NT2/D1 (cell line): ENCODE data around the gene B4GALNT1.

ENCODE experiments used
- DNase-seq: peaks from one replicate; pipeline ENCODE4 v3.0.0-alpha.2; 2011; ENCODE audit warnings: low read depth, low spot score
- H3K27me3 ChIP-seq: 2 replicates; pipeline ENCODE4 v1.6.0; 2011; ENCODE audit warnings: mild to moderate bottlenecking; ENCODE audit not compliant: insufficient read length, insufficient read depth
- H3K36me3 ChIP-seq: 2 replicates; pipeline ENCODE4 v1.6.1; 2011; ENCODE audit warnings: mild to moderate bottlenecking, low read length, mixed read lengths; ENCODE audit not compliant: insufficient read depth, insufficient read length
- H3K4me1 ChIP-seq: 2 replicates; pipeline ENCODE4 v1.5.1; 2011; ENCODE audit not compliant: insufficient read depth, insufficient read length
- H3K4me3 ChIP-seq: 2 replicates; pipeline ENCODE4 v1.5.1; 2011; ENCODE audit warnings: low read depth; ENCODE audit not compliant: insufficient read length
- H3K9ac ChIP-seq: 2 replicates; pipeline ENCODE4 v1.6.0; 2011; ENCODE audit warnings: low read depth; ENCODE audit not compliant: insufficient read length
- H3K9me3 ChIP-seq: 2 replicates; pipeline ENCODE4 v1.5.1; 2011; ENCODE audit warnings: mild to moderate bottlenecking, low read length; ENCODE audit not compliant: insufficient read depth
- SUZ12 ChIP-seq: IDR thresholded peaks from 2 replicates; pipeline ENCODE4 v1.6.1; 2011; ENCODE audit not compliant: insufficient read length, insufficient read depth; ENCODE audit errors: extremely low read depth
- YY1 ChIP-seq: IDR thresholded peaks from 2 replicates; pipeline ENCODE4 v1.6.1; 2011; ENCODE audit not compliant: insufficient read length, insufficient read depth
- ZNF274 ChIP-seq: IDR thresholded peaks from 2 replicates; pipeline ENCODE4 v1.6.1; 2011; ENCODE audit warnings: mild to moderate bottlenecking, low read depth, low read length

B4GALNT1 gene

DNA sequence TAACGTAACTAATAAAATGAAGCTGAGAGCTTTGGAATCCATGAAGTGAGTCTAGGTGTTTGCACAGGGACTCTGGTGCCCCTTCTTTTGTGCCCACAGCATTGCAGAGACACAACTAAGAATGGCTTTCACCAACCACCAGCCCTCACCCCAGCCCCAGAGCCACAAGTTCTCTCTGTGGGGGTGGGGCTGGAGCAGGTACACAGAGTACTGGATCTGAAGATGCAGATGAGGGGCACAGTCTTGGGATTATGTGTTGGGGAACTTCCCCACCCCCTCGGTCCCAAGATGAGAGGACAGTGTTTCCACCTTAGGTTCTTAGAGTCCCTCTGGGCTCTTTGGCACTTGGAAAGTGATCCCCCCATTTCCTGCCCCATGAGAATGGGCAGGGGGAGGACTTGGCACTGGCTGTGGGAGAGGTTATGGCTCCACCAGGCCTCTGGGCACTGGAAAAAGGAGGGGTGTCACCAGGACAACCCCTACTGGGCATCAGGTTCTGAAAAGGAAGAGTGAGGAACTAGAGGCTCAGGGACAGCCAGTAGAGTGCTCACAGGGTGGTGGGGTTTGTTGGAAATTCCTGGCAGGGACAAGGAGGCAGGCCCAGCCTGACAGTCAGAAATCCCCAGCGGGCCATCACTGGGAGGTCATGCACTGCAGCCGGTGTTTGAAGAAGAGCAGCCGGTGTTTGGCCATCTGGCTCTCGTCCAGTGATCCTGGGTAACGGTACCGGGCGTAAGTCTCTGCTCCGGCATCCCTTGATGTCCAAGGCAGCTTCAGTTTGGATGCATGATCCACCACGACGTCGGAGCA lies 6.7 kb downstream of the B4GALNT1 start:
- TF ChIP-seq SUZ12, result no peak
- TF ChIP-seq YY1, result no peak
- no peak for TF ChIP-seq ZNF274
- Histone ChIP-seq H3K4me1 (peaks cover 6% of the 10 kb centered on the region), H3K9me3 (no peaks in the 10 kb centered on the region), H3K9ac (no peak overlapping the region), H3K27me3 (peaks cover 17% of the 10 kb centered on the region), H3K36me3 (peaks cover 75% of the 10 kb centered on the region), H3K4me3 (no peak overlapping the region)
- DNase-seq, result no peak

DNA sequence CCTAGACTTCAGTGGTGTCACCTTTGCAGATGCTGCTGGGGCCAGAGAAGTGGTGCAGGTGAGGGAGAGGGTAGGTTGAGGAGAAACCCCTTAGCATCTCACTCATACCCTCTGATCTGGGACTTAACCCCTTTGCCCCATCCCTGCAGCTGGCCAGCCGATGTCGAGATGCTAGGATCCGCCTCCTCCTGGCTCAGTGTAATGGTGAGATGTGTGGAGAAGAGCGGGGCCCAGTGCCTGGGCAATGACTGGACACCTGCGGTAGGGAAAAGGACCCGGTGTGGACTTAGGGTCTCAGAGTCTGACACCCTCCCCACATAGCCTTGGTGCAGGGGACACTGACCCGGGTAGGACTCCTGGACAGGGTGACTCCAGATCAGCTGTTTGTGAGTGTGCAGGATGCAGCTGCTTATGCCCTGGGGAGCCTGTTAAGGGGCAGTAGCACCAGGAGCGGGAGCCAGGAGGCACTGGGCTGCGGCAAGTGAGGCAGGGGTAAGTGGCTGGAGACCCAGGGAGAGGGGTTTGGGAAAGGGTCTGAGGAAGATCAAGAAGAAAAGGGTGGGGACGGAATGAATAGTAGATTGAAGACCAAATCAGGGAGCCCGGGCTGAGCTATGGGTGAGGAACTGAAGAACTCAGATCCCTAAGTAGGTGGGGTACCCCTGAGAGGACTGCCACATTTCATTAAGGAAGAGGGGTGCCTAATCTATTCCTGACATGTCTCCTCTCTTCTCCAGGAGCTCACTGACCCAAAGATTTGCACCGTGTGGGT lies 7.6 kb downstream of the B4GALNT1 start:
- no peak for DNase-seq
- Histone ChIP-seq H3K9ac (no peak overlapping the region), H3K27me3 (peaks cover 8% of the 10 kb centered on the region), H3K4me1 (peaks cover 3% of the 10 kb centered on the region), H3K4me3 (no peak overlapping the region), H3K36me3 (peaks cover 71% of the 10 kb centered on the region), H3K9me3 (no peaks in the 10 kb centered on the region)
- TF ChIP-seq SUZ12 (no peak), YY1 (no peak), ZNF274 (no peak)

- no peaks in the 10 kb centered on the region for H3K9me3 ChIP-seq
Observed at GRCh38 chr12:57624441-57625220, 8.4 kb downstream of the B4GALNT1 start.

GRCh38 chr12:57623811-57624390 lies 9.1 kb downstream of the B4GALNT1 start:
- no peaks in the 10 kb centered on the region for H3K27me3 ChIP-seq
- no peak overlapping the region for H3K4me3 ChIP-seq
- H3K4me1 ChIP-seq, result peaks cover 3% of the 10 kb centered on the region
- H3K9me3 ChIP-seq, result no peaks in the 10 kb centered on the region
- no peak for TF ChIP-seq YY1
- no peak for TF ChIP-seq SUZ12
- TF ChIP-seq ZNF274, result no peak
- H3K9ac ChIP-seq, result no peak overlapping the region
- DNase-seq, result no peak
- H3K36me3 ChIP-seq, result peaks cover 69% of the 10 kb centered on the region

More at GRCh38 chr12:57624441-57625220, 8.4 kb downstream of the B4GALNT1 start:
- Histone ChIP-seq H3K9ac (no peak overlapping the region), H3K27me3 (no peaks in the 10 kb centered on the region), H3K4me3 (no peak overlapping the region), H3K4me1 (peaks cover 3% of the 10 kb centered on the region), H3K36me3 (peaks cover 66% of the 10 kb centered on the region)
- TF ChIP-seq ZNF274, result no peak
- TF ChIP-seq YY1, result no peak
- no peak for TF ChIP-seq SUZ12
- DNase-seq, result no peak

DNA sequence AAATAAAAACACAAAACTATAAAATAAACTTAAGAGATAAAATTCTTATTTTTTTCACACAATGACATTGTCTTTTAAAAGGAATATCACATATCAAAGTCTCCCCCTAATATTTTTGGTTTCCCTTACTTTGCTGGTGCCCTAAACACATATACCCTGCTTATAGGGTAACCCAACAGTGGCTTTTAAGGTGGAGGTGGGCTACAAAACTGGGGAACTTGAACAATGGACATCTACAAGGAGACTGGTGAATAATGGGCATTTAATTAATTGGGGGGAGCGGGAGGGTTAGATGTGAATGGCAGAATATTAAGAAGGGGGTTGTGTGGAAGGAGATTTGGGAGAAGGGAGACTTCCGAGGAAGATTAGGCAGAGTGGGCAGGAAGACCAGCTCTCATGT lies 9.6 kb downstream of the B4GALNT1 start:
- no peaks in the 10 kb centered on the region for H3K27me3 ChIP-seq

GRCh38 chr12:57622293-57623245 lies 10.4 kb downstream of the B4GALNT1 start:
- Histone ChIP-seq H3K9ac (no peak overlapping the region), H3K36me3 (peaks cover 60% of the 10 kb centered on the region), H3K4me1 (peaks cover 3% of the 10 kb centered on the region), H3K4me3 (no peak overlapping the region), H3K9me3 (no peaks in the 10 kb centered on the region), H3K27me3 (no peaks in the 10 kb centered on the region)
- TF ChIP-seq SUZ12, result no peak
- no peak for DNase-seq

More for the DNA sequence above, 9.6 kb downstream of the B4GALNT1 start:
- no peak for DNase-seq
- peaks cover 3% of the 10 kb centered on the region for H3K4me1 ChIP-seq
- H3K4me3 ChIP-seq, result no peak overlapping the region
- no peak overlapping the region for H3K9ac ChIP-seq
- H3K9me3 ChIP-seq, result no peaks in the 10 kb centered on the region
- peaks cover 64% of the 10 kb centered on the region for H3K36me3 ChIP-seq
- TF ChIP-seq ZNF274 (no peak), YY1 (no peak), SUZ12 (no peak)
